ENCODE data around the gene STPG1.

Gene STPG1

DNA sequence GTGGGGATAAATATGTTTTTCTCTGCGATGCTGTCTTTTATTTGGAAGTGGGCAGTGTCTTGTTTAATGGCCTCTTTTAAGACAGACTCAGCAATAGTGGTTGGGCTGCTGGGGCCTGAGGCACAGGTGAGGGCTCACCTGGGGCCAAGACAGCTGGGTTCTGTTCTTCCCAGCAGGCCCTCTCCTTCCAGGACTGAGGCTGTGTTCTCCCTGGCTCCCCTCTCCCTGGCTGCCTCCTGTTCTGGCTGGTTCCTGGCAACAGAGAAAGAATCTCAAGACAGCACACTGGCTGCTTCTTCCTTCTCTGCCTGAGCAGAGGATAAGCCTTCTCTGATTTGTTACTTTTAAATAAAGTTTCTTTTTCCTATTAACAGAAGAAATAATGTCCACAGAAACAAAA, 101.8 kb downstream of the STPG1 start:
- DNase-seq: no peak

DNA sequence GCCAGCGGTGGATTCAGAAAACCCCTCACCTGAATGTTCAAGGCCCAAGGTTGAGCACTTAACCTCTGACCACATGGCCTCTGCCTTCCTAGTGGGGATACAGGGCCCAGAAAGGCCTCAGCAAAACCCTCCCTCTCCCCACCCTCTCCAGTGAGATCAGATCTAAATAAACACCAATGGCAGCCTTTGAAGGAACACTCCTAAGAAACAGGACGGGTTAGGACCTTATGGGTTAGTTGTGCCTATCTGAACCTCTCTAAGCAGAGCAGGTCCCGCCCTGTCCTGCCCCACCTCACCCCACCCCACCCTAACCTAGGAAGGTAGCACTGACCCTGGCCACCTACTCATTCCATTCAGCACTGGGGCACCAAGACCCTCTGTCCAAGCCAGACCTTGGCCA, 102.3 kb downstream of the STPG1 start:
- DNase-seq: no peak

GRCh38 chr1:24309762-24310485, 103.7 kb downstream of the STPG1 start:
- DNase-seq: no peak

GRCh38 chr1:24308365-24309015, 105.1 kb downstream of the STPG1 start:
- no peak for DNase-seq

Data from activated gamma-delta T cell treated with Interleukin-2 at 50 U/mL for 16 hours (primary cell).